ENCODE measurements around the gene PPME1.

The PPME1 gene

DNA sequence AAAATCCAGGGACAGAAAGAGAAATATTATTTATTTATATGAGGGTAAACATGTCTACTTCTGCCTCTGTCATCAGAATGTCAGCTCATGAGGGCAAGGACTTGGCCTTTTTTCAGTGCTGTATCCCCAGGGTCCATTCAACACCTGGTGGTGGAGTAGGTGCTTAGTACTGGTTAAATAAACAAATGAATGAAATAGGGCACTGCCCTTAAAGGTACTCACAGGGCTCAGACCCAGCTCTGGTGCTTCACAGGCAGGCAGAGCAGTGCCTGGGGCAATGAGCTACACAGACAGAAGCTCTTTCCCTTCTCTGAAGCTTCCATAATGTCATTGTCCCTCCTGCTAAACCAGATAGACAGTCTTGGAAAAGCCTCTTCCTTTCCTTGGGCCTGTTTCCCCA lies 109.4 kb downstream of the PPME1 start:
- DNase-seq (ENCODE audit: low read depth in 2 of 2): no peak

DNA sequence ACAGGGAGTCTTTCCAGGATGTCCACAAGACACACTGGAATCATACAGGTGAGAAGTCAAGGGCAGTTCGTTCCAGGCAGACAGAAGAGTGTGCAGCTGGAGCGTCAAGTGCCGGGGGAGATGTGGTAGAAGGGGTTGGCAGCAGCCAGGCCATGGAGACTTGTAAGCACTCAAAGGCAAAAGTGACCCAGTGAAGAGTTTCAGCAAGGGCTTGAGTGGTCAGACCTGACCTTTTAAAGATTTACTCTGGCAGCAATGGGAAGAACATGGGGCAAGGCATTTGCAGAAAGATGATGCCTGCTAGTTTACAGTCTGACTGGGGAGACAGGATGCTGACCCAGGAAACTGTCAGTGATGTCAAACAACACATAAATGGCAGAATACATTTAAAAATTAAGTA lies 111.3 kb downstream of the PPME1 start:
- no peak for DNase-seq (ENCODE audit: low read depth in 2 of 2)

DNA sequence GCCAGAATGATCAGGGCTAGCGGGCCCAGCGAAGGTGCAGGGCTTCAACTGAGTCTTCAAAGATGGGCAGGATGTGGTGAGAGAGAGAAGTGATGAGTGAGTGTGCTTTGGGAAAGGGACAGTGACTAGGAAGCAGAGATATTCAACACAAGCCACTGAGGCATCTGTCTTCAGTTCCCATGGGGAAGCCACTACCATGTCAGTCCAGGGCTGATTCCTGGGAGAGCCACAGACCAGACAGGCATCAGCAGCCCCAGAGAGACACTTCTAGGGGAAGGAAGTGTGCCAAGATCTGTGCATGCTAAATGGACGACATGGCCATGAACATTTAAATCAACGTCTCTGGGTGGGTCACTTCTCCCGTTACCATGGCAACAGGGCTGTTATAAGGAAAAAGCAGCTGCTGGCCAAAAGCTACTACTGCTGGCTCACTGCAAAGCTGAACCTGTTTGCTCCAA lies 111.9 kb downstream of the PPME1 start:
- no peak for DNase-seq (ENCODE audit: low read depth in 2 of 2)

DNA sequence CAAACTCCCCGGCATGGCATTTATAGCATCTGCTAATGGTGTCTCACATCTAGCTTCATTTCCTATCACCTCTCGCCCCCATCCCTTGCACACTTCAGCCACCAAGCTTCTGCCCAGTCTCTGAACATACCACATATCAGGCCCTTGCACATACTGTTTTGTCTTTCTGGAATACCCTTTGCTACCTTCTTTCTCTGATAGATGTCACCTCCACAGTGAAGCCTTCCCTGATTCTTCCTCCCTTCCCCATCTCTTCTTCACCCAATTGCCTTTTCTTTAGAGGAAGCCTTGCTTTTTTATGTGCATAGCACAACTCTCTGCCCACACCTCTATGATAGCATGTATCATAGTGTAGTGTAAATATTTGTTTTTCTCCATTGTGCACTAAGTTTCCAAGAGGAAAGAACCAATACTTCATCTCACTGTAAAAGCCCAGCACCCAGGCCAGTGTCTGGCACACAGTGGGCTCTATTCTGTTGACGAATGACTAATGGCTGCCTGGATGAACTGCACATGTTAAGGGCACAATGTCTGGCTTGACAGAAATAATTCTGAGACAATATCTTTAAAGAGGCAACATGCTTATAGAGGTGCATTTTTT lies 112.6 kb downstream of the PPME1 start:
- DNase-seq (ENCODE audit: low read depth in 2 of 2): no peak

DNA sequence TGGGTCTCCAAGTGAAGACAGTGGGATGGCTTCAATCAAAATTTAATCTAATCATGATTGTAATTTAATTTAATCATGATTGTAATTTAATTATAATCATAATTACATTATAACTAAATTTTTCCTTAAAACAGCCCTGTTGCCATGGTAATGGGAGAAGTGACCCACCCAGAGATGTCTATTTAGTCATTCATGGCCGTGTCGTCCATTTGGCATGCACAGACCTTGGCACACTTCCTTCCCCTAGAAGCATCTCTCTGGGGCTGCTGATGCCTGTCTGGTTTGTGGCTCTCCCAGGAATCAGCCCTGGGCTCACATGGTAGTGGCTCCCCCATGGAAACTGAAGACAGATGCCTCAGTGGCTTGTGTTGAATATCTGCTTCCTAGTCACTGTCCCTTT lies 113.4 kb downstream of the PPME1 start:
- no peak for DNase-seq (ENCODE audit: low read depth in 2 of 2)

DNA sequence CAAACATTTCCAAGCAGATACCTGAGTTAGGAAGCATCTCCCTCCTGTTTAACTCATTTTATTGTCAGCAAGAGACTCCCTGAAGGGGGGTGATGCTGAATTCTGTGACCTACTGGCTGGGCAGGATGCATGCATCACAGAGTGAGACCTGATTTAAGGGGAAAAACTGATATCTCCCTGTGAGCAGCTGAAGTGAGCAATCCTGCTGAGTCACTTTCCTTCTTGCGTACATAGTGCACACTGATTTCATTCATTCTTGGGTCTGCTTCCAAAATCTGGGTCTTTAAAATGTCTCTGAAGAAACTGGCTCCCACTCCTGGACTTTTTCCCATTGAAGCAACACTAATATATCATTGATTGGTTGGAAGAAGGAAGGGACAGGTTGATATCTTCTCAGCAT lies 117.1 kb downstream of the PPME1 start:
- DNase-seq (ENCODE audit: low read depth in 2 of 2): no peak

DNA sequence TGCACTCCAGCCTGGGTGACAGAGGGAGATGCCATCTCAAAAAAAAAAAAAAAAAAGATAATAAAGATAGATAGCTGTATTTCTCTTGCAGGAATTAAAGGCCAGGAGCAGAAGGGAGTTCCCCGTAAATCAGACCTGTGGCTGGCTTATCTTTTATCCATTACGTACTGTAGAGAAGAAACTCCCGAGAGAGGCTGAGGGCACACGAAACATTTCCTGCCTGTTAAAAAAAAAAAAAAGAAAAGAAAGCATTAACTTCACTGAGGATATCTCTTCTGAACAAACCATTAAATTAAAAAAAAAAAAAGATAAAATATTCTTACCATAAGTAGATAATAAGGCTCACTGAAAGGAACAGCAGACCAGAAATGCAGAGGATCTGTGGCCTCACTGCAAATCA lies 117.8 kb downstream of the PPME1 start:
- DNase-seq (ENCODE audit: low read depth in 2 of 2): no peak

DNA sequence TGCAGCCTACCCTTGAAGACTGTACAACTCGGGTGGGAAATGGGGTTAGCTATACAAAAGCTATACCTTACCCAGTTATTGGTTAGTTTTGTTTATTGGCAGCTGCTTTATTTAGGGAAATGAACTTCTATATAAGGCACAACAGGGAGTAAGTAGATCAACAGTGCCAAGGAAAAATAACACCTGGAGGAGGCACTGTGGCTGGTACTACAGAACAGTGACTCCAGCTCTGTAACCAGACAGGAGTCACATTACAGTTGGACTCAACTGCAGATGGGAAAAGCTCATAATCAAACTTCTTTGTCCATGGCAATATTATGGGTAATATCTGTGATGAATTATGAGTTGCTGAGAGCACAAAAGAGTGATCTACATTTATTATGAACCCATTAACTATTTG lies 126.4 kb downstream of the PPME1 start:
- no peak for DNase-seq (ENCODE audit: low read depth in 2 of 2)

DNA sequence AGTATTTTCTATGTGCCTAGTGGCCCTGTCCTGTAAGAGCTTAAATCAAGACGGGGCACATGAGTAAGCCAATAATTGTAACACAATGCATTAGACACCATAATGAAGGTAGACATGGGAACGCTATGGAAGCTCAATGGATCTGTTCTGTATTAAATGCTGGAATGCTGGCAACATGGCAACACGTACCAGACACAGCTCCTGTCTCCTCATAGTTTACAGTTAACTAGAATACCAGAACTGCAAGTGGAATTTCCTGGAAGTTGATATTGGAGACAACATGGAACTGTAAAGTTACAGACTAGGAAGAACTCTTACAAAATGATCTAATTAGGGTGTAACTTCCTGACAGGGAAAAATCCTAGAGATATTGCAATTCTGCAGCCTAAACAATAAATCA lies 127.9 kb downstream of the PPME1 start:
- no peak for DNase-seq (ENCODE audit: low read depth in 2 of 2)
